ENCODE results near the gene CFAP97D2. TPM values are rescaled to one million over a fixed set of nuclear protein-coding genes. Genes with fewer than 3 reads are reported as not detected.
"Not testable (repeated sequence)": the region's sequence is repeated elsewhere in the genome, so short reads cannot be mapped to it uniquely, and the experiment has no call there.

The CFAP97D2 gene
- total RNA-seq, 1 donor from 2014 or later, result not detected

DNA sequence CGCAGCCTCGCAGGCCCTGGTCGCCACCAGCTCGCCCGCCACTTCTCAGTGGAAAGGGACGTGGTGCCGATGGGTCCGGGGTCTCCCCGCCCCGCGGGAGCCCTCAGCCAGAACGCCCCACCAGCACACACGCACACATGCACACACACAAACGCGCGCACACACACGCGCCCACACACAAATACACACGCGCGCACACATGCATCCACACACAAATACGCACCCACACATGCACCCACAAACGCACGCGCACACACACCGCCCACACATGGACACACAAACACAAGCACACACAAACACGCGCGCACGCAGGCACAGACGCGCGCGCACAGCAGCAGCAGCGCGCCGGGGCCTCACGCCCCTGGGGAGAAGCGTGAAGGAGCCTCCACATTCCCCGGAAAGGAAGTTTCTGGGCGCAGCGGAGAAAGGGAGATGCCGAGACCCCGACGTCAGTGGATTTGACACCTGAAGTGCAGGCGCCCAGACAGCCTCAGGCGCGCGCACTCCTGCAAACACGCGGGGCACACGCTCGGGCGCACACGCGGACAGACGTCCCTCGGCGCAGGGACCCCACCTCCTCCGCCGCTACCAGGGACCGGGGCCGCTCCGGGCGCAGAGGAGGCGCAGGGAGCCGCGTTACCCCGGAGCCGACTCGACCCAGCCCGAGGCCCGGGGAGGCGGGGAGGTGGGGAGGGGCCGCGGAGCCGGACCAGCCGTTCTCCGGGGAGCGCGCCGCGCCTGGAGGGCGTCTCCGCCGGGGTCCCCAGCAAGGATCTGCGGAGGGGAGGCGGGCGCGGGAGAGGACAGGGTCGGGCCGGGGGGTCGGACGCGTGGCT is 47.3 kb upstream of the CFAP97D2 start:
- Mint-ChIP-seq H3K4me1 (peaks cover 64% of the 10 kb centered on the region), H3K9me3 (no peaks in the 10 kb centered on the region), H3K36me3 (ENCODE audit: low read depth) (peaks cover 7% of the 10 kb centered on the region), H3K27me3 (no peaks in the 10 kb centered on the region), H3K4me3 (peak overlapping the region; percentile 93), H3K27ac (peak overlapping the region; percentile 76)
- peak; percentile 43 for DNase-seq
- CTCF ChIA-PET, result interaction anchor here (1.1 kb wide), 1 partner anchor 13 kb away, joined by 3 read pairs; no protein-coding TSS in a partner anchor
- intact Hi-C loops (cut with micrococcal nuclease), result loop anchor here (1.0 to 5.0 kb wide), 4 partner anchors 8 to 834 kb away; partner anchors contain the start of gene LAMP1
- TF ChIP-seq, protein P1, sequence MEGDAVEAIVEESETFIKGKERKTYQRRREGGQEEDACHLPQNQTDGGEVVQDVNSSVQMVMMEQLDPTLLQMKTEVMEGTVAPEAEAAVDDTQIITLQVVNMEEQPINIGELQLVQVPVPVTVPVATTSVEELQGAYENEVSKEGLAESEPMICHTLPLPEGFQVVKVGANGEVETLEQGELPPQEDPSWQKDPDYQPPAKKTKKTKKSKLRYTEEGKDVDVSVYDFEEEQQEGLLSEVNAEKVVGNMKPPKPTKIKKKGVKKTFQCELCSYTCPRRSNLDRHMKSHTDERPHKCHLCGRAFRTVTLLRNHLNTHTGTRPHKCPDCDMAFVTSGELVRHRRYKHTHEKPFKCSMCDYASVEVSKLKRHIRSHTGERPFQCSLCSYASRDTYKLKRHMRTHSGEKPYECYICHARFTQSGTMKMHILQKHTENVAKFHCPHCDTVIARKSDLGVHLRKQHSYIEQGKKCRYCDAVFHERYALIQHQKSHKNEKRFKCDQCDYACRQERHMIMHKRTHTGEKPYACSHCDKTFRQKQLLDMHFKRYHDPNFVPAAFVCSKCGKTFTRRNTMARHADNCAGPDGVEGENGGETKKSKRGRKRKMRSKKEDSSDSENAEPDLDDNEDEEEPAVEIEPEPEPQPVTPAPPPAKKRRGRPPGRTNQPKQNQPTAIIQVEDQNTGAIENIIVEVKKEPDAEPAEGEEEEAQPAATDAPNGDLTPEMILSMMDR (IDR thresholded peaks at IDR 0.05), result no peak
- peak; percentile 9 for ATAC-seq (ENCODE audit: low read depth)
- POLR2A ChIA-PET, result interaction anchor here (0.5 to 4.0 kb wide), 7 partner anchors 9 to 83 kb away, joined by 3 to 15 read pairs (median 4); no protein-coding TSS in a partner anchor

DNA sequence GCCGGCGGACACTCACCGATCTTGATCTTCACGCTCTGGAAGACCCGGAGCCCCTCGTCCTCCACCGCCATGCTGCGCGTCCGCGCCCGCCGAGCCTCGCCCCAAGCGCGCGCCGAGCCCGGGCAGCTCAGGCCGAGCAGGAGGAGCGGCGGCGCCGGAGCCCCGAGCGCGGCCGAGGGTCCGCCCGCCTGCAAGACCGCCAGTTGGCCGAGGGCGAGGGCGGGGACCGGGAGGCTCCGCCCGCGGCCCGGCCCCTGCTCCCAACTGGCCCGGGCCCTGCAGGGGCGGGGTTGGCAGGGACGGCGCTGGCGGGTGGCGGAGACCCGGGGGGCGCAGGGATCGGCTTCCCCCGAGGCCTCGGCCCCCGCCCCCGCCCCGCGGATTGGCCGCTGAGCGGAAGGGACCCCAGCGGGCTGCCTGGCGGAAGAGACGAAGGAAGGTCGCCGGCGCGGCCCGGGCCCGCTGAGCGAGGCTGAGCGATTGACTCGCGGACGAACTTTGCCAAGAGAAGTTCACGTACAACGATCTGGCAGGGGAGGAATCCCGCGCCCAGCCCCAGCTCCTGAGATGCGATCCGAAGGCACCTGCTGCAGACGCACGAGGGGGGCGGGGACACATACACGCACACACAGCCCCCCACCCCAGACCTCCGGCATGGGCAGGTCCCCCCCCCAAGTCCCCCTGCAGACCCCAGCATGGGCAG is 46.5 kb upstream of the CFAP97D2 start, which contains the start of gene RASA3:
Gene RASA3 (minus strand): TSS at position 205 of the 703 bp plus-strand sequence. CDS start 134 bp downstream, at position 71.
- peak within 1 kb of the TSS; percentile 93 for H3K4me3 Mint-ChIP-seq
- H3K27ac Mint-ChIP-seq, result peak within 1 kb of the TSS; percentile 76
- POLR2A ChIA-PET, result interaction anchor here (0.6 to 4.0 kb wide), 3 partner anchors 8 to 56 kb away, joined by 4 to 15 read pairs (median 4); no protein-coding TSS in a partner anchor
- H3K4me1 Mint-ChIP-seq, result peaks cover 56% of the 10 kb centered on the region
- H3K36me3 Mint-ChIP-seq (ENCODE audit: low read depth), result peaks cover 7% of the 10 kb centered on the region
- intact Hi-C loops (cut with micrococcal nuclease), result loop anchor here (1.0 to 5.0 kb wide), 3 partner anchors 8 to 835 kb away; partner anchors contain the start of gene LAMP1
- DNase-seq, result peak; percentile 73
- H3K9me3 Mint-ChIP-seq, result no peaks in the 10 kb centered on the region
- peak; percentile 67 for ATAC-seq (ENCODE audit: low read depth)
- TF ChIP-seq, protein P1 (IDR thresholded peaks at IDR 0.05), result no peak
- no peaks in the 10 kb centered on the region for H3K27me3 Mint-ChIP-seq
- CTCF ChIA-PET, result no interaction called here

DNA sequence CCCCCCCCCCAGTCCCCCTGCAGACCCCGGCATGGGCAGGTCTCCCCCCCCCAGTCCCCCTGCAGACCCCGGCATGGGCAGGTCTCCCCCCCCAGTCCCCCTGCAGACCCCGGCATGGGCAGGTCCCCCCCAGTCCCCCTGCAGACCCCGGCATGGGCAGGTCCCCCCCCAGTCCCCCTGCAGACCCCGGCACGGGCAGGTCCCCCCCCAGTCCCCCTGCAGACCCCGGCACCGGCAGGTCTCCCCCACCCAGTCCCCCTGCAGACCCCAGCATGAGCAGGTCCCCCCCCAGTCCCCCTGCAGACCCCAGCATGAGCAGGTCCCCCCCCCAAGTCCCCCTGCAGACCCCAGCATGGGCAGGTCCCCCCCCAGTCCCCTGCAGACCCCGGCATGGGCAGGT is 45.9 kb upstream of the CFAP97D2 start:
- H3K4me3 Mint-ChIP-seq; H3K9me3 Mint-ChIP-seq; H3K36me3 Mint-ChIP-seq (ENCODE audit: low read depth); H3K27me3 Mint-ChIP-seq; H3K27ac Mint-ChIP-seq; CTCF ChIA-PET; DNase-seq; ATAC-seq (ENCODE audit: low read depth): not testable (repeated sequence)
- POLR2A ChIA-PET, result interaction anchor here (1.4 kb wide), 1 partner anchor 10 kb away, joined by 4 read pairs; no protein-coding TSS in a partner anchor
- intact Hi-C loops (cut with micrococcal nuclease), result loop anchor here (5.0 kb wide), 1 partner anchor 836 kb away; the partner anchor contains the start of gene LAMP1
- H3K4me1 Mint-ChIP-seq, result peaks cover 51% of the 10 kb centered on the region

DNA sequence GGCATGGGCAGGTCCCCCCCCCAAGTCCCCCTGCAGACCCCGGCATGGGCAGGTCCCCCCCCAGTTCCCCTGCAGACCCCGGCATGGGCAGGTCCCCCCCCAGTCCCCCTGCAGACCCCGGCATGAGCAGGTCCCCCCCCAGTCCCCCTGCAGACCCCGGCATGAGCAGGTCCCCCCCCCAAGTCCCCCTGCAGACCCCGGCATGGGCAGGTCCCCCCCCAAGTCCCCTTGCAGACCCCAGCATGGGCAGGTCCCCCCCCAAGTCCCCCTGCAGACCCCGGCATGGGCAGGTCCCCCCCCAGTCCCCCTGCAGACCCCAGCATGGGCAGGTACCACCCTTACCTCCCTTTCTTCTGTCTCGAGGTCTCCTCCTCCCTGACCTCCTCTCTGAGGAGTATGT is 45.5 kb upstream of the CFAP97D2 start:
- CTCF ChIA-PET, POLR2A ChIA-PET: not testable (repeated sequence)

DNA sequence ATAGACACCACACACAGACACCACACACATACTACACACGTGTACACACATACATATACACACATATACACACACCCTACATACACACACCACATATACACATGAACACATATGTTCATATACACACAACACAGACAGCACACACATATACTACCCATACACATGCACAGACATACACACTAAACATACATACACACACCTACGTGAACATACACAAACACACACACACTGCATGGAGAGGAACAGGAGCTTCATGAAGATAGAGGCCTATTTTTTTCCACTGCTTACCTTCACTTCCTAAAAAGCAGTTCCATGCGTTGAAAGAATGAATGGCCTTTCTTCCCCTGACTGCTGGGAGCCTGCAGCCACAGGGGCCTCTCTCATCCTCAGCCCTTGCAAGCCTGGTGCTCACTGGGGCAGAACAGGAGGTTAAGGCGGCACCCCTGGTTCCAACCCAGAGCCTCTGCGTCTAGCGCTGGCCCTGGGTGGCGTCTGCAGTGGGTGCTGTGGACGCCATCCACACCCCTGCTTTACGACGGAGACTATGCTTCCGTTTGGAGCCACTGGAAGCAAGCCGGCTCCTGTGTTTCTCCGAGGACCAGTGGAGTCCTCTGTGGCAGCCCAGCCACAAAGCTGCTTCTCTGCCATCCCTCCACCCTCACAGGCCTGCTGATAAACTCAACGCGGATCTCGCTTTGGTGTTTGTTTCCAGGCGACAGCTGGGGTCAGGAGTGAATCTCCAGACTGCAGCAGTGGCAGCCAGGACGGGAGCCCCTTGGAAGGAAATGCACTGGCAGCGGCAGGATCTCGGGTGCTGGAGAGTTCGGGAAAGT is 44.7 kb upstream of the CFAP97D2 start:
- peak; percentile 18 for ATAC-seq (ENCODE audit: low read depth)
- POLR2A ChIA-PET, result no interaction called here
- H3K4me3 Mint-ChIP-seq, result peak overlapping the region; percentile 68
- TF ChIP-seq, protein P1 (IDR thresholded peaks at IDR 0.05), result no peak
- no peaks in the 10 kb centered on the region for H3K27me3 Mint-ChIP-seq
- no peaks in the 10 kb centered on the region for H3K9me3 Mint-ChIP-seq
- peaks cover 39% of the 10 kb centered on the region for H3K4me1 Mint-ChIP-seq
- peaks cover 7% of the 10 kb centered on the region for H3K36me3 Mint-ChIP-seq (ENCODE audit: low read depth)
- no peak for DNase-seq
- H3K27ac Mint-ChIP-seq, result peak overlapping the region; percentile 19
- CTCF ChIA-PET, result no interaction called here
- intact Hi-C loops (cut with micrococcal nuclease), result loop anchor here (5.0 kb wide), 1 partner anchor 837 kb away; the partner anchor contains the start of gene LAMP1

More for the DNA sequence above, 45.5 kb upstream of the CFAP97D2 start:
- H3K9me3 Mint-ChIP-seq; ATAC-seq (ENCODE audit: low read depth); H3K27me3 Mint-ChIP-seq; DNase-seq; H3K36me3 Mint-ChIP-seq (ENCODE audit: low read depth): not testable (repeated sequence)
- peak overlapping the region; percentile 19 for H3K27ac Mint-ChIP-seq
- intact Hi-C loops (cut with micrococcal nuclease), result loop anchor here (5.0 kb wide), 1 partner anchor 836 kb away; the partner anchor contains the start of gene LAMP1
- peaks cover 46% of the 10 kb centered on the region for H3K4me1 Mint-ChIP-seq
- H3K4me3 Mint-ChIP-seq, result peak overlapping the region; percentile 68

Measured in activated B cell treated with CpG ODN at 0.5 μM for 24 hours (primary cell).